Measurements from ENCODE around the gene PTPRT.

Gene PTPRT

GRCh38 chr20:42341654-42342053, 848.1 kb downstream of the PTPRT start:
- CTCF ChIA-PET, result no interaction called here
- no peak for DNase-seq (ENCODE audit: extremely low spot score)
- POLR2A ChIA-PET, result no interaction called here
- no peak for TF ChIP-seq CTCF (IDR thresholded peaks at IDR 0.05; ENCODE audit: control extremely low read depth, extremely low read depth, low read depth, missing control alignments)

GRCh38 chr20:42340368-42340767, 849.3 kb downstream of the PTPRT start:
- DNase-seq (ENCODE audit: extremely low spot score), result no peak
- no peak for TF ChIP-seq CTCF (IDR thresholded peaks at IDR 0.05; ENCODE audit: control extremely low read depth, extremely low read depth, low read depth, missing control alignments)
- ChIA-PET CTCF (no interaction called here), POLR2A (no interaction called here)

- POLR2A ChIA-PET, result no interaction called here
- CTCF ChIA-PET, result no interaction called here
- DNase-seq (ENCODE audit: extremely low spot score), result no peak
- TF ChIP-seq CTCF (IDR thresholded peaks at IDR 0.05; ENCODE audit: control extremely low read depth, extremely low read depth, low read depth, missing control alignments), result no peak
Measured at GRCh38 chr20:42338294-42339201, 851.2 kb downstream of the PTPRT start.

- ChIA-PET POLR2A (no interaction called here), CTCF (no interaction called here)
- DNase-seq (ENCODE audit: extremely low spot score), result no peak
- TF ChIP-seq CTCF (IDR thresholded peaks at IDR 0.05; ENCODE audit: control extremely low read depth, extremely low read depth, low read depth, missing control alignments), result no peak
Measured at GRCh38 chr20:42336576-42336975, 853.1 kb downstream of the PTPRT start.

- TF ChIP-seq CTCF (IDR thresholded peaks at IDR 0.05; ENCODE audit: control extremely low read depth, extremely low read depth, low read depth, missing control alignments), result no peak
- ChIA-PET POLR2A (no interaction called here), CTCF (interaction anchor here (0.8 to 1.0 kb wide), 2 partner anchors 10 to 11 kb away, joined by 3 read pairs; no protein-coding TSS in a partner anchor)
- no peak for DNase-seq (ENCODE audit: extremely low spot score)
Measured at GRCh38 chr20:42319252-42320013, 870.3 kb downstream of the PTPRT start.

- ChIA-PET POLR2A (no interaction called here), CTCF (interaction anchor here (1.2 kb wide), 1 partner anchor 16 kb away, joined by 3 read pairs; no protein-coding TSS in a partner anchor)
- TF ChIP-seq CTCF (IDR thresholded peaks at IDR 0.05; ENCODE audit: control extremely low read depth, extremely low read depth, low read depth, missing control alignments), result no peak
- DNase-seq (ENCODE audit: extremely low spot score), result no peak
Measured at GRCh38 chr20:42313704-42314103, 876.0 kb downstream of the PTPRT start.

All from GM10248 (cell line).